Measurements from ENCODE around the gene CSH1.
"Not testable (repeated sequence)": the region's sequence is repeated elsewhere in the genome, so short reads cannot be mapped to it uniquely, and the experiment has no call there.

The CSH1 gene

GRCh38 chr17:63904796-63905195 lies 8.4 kb upstream of the CSH1 start:
- not testable (repeated sequence) for DNase-seq (ENCODE audit: low spot score)

- DNase-seq (ENCODE audit: low spot score) = not testable (repeated sequence)
Observed at GRCh38 chr17:63903787-63904201, 7.4 kb upstream of the CSH1 start.

GRCh38 chr17:63901971-63902370 lies 5.6 kb upstream of the CSH1 start:
- DNase-seq (ENCODE audit: low spot score) = not testable (repeated sequence)

GRCh38 chr17:63898899-63899798 lies 2.8 kb upstream of the CSH1 start:
- DNase-seq (ENCODE audit: low spot score) = not testable (repeated sequence)

- DNase-seq (ENCODE audit: low spot score) = not testable (repeated sequence)
Observed at GRCh38 chr17:63894821-63895220, 1.6 kb downstream of the CSH1 start.

- not testable (repeated sequence) for DNase-seq (ENCODE audit: low spot score)
Observed at GRCh38 chr17:63894021-63894420, 2.4 kb downstream of the CSH1 start.

- not testable (repeated sequence) for DNase-seq (ENCODE audit: low spot score)
Observed at GRCh38 chr17:63892316-63893037, 3.9 kb downstream of the CSH1 start.

- DNase-seq (ENCODE audit: low spot score) = not testable (repeated sequence)
Observed at GRCh38 chr17:63889026-63889848, 7.1 kb downstream of the CSH1 start.

- DNase-seq (ENCODE audit: low spot score) = not testable (repeated sequence)
Observed at GRCh38 chr17:63885119-63885518, 11.3 kb downstream of the CSH1 start.

GRCh38 chr17:63882626-63883126 lies 13.7 kb downstream of the CSH1 start:
- DNase-seq (ENCODE audit: low spot score) = not testable (repeated sequence)

GRCh38 chr17:63881935-63882601 lies 14.3 kb downstream of the CSH1 start, which contains the start of gene GH2:
TSS of gene GH2 (minus strand) at chr17:63881944. CDS start at chr17:63881801, 143 bp downstream.
- DNase-seq (ENCODE audit: low spot score) = no peak

- DNase-seq (ENCODE audit: low spot score) = not testable (repeated sequence)
Observed at GRCh38 chr17:63881337-63881736, 15.0 kb downstream of the CSH1 start.

GRCh38 chr17:63880706-63881105 lies 15.7 kb downstream of the CSH1 start:
- DNase-seq (ENCODE audit: low spot score) = no peak

- not testable (repeated sequence) for DNase-seq (ENCODE audit: low spot score)
Observed at GRCh38 chr17:63878413-63878812, 18.0 kb downstream of the CSH1 start.

GRCh38 chr17:63874693-63875092 lies 21.7 kb downstream of the CSH1 start:
- DNase-seq (ENCODE audit: low spot score) = not testable (repeated sequence)

- not testable (repeated sequence) for DNase-seq (ENCODE audit: low spot score)
Observed at GRCh38 chr17:63874061-63874626, 22.2 kb downstream of the CSH1 start.

GRCh38 chr17:63873577-63873976 lies 22.8 kb downstream of the CSH1 start, which contains the start of gene CSH2:
TSS of gene CSH2 (minus strand) at chr17:63873677. CDS start at chr17:63873614, 63 bp downstream.
- not testable (repeated sequence) for DNase-seq (ENCODE audit: low spot score)

GRCh38 chr17:63871646-63872365 lies 24.6 kb downstream of the CSH1 start:
- not testable (repeated sequence) for DNase-seq (ENCODE audit: low spot score)

GRCh38 chr17:63870292-63870665 lies 26.1 kb downstream of the CSH1 start:
- DNase-seq (ENCODE audit: low spot score) = not testable (repeated sequence)

Data from left forelimb (tissue), 1 donor.